GM12878 (cell line): Measurements from ENCODE around the gene GRIA4.

Source experiments
- CREM ChIP-seq: IDR thresholded peaks from 2 replicates; pipeline ENCODE4 v1.6.1; 2014; ENCODE audit warnings: antibody characterized with exemption, low read depth
- GABPA ChIP-seq: IDR thresholded peaks from 2 replicates; pipeline ENCODE4 v1.6.1; 2014; ENCODE audit warnings: antibody characterized with exemption, low read depth, mild to moderate bottlenecking, inconsistent platforms
- POLR2A ChIP-seq: IDR thresholded peaks from 2 replicates; pipeline ENCODE4 v1.6.1; 2011; ENCODE audit warnings: low read depth, mild to moderate bottlenecking, low read length
- SIN3A ChIP-seq: IDR thresholded peaks from 2 replicates; pipeline ENCODE4 v1.6.1; 2012; ENCODE audit warnings: low read depth, low read length, improper control_type of control experiment

- no peak for TF ChIP-seq SIN3A
- no peak for TF ChIP-seq GABPA
- TF ChIP-seq POLR2A, result no peak
- no peak for TF ChIP-seq CREM
Observed at GRCh38 chr11:105852403-105852802, 242.5 kb downstream of the GRIA4 start.
